ENCODE data around the gene ZNF273. TPM values are rescaled to one million over a fixed set of nuclear protein-coding genes. Genes with fewer than 3 reads are reported as not detected.

Gene ZNF273
- total RNA-seq, 2 experiments from 2014 or later, result 22.8 to 23.7 TPM

- CTCF ChIA-PET (ENCODE audit: unreplicated experiment), result no interaction called here
- TF ChIP-seq EZH2phosphoT487 (IDR thresholded peaks at IDR 0.05; ENCODE audit: borderline replicate concordance, low read depth, low read length) (no peak), CTCF (conservative IDR thresholded peaks at IDR 0.05; ENCODE audit: low read length) (no peak)
- Histone ChIP-seq H3K9me2 (ENCODE audit: insufficient read depth, low read length) (no peaks in the 10 kb centered on the region), H3K27ac (ENCODE audit: low read depth, low read length, poor library complexity, severe bottlenecking) (no peak overlapping the region), H3K4me2 (ENCODE audit: low read length) (no peak overlapping the region), H3K36me3 (ENCODE audit: insufficient read depth, low read length) (no peaks in the 10 kb centered on the region), H3K79me2 (ENCODE audit: insufficient read depth, low read depth, low read length) (no peaks in the 10 kb centered on the region), H3K9me3 (ENCODE audit: low read length) (no peaks in the 10 kb centered on the region), H3K4me3 (ENCODE audit: low read depth, low read length, poor library complexity, severe bottlenecking) (no peak overlapping the region), H2AFZ (ENCODE audit: low read length) (no peak overlapping the region), H4K20me1 (ENCODE audit: insufficient read depth, low read length) (no peaks in the 10 kb centered on the region), H3K4me1 (ENCODE audit: insufficient read depth, low read length, poor library complexity, severe bottlenecking) (no peaks in the 10 kb centered on the region)
- DNase-seq (ENCODE audit: low spot score), result no peak
- no TSS peak for BruUV-seq (replicated peaks)
- intact Hi-C loops (cut with micrococcal nuclease; ENCODE audit: unreplicated experiment), result no loop called here
- POLR2A ChIA-PET, result no interaction called here
Measured at GRCh38 chr7:64879800-64880199, 23.3 kb upstream of the ZNF273 start.

GRCh38 chr7:64880322-64881297 lies 22.5 kb upstream of the ZNF273 start:
- Histone ChIP-seq H3K4me3 (ENCODE audit: low read depth, low read length, poor library complexity, severe bottlenecking) (no peak overlapping the region), H3K9me3 (ENCODE audit: low read length) (no peaks in the 10 kb centered on the region), H3K36me3 (ENCODE audit: insufficient read depth, low read length) (no peaks in the 10 kb centered on the region), H3K4me2 (ENCODE audit: low read length) (no peak overlapping the region), H4K20me1 (ENCODE audit: insufficient read depth, low read length) (no peaks in the 10 kb centered on the region), H3K79me2 (ENCODE audit: insufficient read depth, low read depth, low read length) (no peaks in the 10 kb centered on the region), H3K9me2 (ENCODE audit: insufficient read depth, low read length) (no peaks in the 10 kb centered on the region), H3K4me1 (ENCODE audit: insufficient read depth, low read length, poor library complexity, severe bottlenecking) (no peaks in the 10 kb centered on the region), H3K27ac (ENCODE audit: low read depth, low read length, poor library complexity, severe bottlenecking) (no peak overlapping the region), H2AFZ (ENCODE audit: low read length) (no peak overlapping the region)
- no peak for TF ChIP-seq CTCF (conservative IDR thresholded peaks at IDR 0.05; ENCODE audit: low read length)
- no peak for TF ChIP-seq EZH2phosphoT487 (IDR thresholded peaks at IDR 0.05; ENCODE audit: borderline replicate concordance, low read depth, low read length)
- CTCF ChIA-PET (ENCODE audit: unreplicated experiment), result no interaction called here
- no TSS peak for BruUV-seq (replicated peaks)
- intact Hi-C loops (cut with micrococcal nuclease; ENCODE audit: unreplicated experiment), result no loop called here
- DNase-seq (ENCODE audit: low spot score), result no peak
- POLR2A ChIA-PET, result no interaction called here

Measured in OCI-LY7 (cell line).